NCI-H2029 treated with DMSO at 0.1 percent for 48 hours (cell line): ENCODE data around the gene KAZALD1.

Source experiments
- DNase-seq: peaks from one replicate; lab custom pipeline; 2025; lab: John Stamatoyannopoulos, UW

KAZALD1 gene

GRCh38 chr10:101061624-101062231 is at the start of gene KAZALD1:
Gene KAZALD1, plus strand, starts transcription at chr10:101061989. Its CDS starts 604 bp downstream, at chr10:101062593.
- peak; percentile 41 for DNase-seq

- DNase-seq = no peak
These were observed 49.0 kb upstream of the KAZALD1 start for GRCh38 chr10:101012525-101013364.

- DNase-seq = no peak
These were observed 48.4 kb upstream of the KAZALD1 start for GRCh38 chr10:101013365-101013825.

DNA sequence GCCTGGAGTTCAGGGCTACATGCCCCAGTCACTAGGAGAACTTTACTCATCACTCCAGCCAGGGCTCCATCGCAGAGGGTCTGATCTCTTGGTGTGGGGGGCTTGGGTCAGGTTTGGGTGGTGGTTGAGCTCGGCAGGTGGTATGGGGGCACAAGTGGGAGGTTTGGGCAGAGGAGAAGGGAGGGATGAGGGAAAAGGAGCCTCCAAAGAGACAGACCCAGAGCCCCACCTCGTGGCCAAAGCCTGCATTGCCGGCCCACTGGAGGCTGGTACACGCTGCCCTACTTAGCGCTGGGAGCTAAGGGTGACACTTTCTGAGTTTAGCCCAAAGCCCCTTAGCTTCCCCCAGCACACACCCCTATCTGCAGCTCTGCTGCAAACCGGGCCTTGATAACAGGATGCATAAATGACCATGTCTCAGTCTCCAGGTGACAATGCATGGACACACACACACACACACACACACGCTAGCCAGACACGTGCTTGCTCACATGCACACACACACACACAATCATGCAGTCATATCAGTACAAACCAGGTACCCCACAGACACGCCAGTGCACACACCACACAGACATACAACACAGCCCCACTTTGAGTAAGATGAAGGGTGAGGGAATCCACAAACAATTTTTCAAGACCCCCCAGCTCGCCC is 47.4 kb upstream of the KAZALD1 start:
- no peak for DNase-seq

- no peak for DNase-seq
These were observed 46.7 kb upstream of the KAZALD1 start for GRCh38 chr10:101014966-101015581.

- DNase-seq = no peak
These were observed 46.2 kb upstream of the KAZALD1 start for GRCh38 chr10:101015582-101015973.

- no peak for DNase-seq
These were observed 45.0 kb upstream of the KAZALD1 start for GRCh38 chr10:101016814-101017213.

- DNase-seq = no peak
These were observed 43.6 kb upstream of the KAZALD1 start for GRCh38 chr10:101018118-101018599.

DNA sequence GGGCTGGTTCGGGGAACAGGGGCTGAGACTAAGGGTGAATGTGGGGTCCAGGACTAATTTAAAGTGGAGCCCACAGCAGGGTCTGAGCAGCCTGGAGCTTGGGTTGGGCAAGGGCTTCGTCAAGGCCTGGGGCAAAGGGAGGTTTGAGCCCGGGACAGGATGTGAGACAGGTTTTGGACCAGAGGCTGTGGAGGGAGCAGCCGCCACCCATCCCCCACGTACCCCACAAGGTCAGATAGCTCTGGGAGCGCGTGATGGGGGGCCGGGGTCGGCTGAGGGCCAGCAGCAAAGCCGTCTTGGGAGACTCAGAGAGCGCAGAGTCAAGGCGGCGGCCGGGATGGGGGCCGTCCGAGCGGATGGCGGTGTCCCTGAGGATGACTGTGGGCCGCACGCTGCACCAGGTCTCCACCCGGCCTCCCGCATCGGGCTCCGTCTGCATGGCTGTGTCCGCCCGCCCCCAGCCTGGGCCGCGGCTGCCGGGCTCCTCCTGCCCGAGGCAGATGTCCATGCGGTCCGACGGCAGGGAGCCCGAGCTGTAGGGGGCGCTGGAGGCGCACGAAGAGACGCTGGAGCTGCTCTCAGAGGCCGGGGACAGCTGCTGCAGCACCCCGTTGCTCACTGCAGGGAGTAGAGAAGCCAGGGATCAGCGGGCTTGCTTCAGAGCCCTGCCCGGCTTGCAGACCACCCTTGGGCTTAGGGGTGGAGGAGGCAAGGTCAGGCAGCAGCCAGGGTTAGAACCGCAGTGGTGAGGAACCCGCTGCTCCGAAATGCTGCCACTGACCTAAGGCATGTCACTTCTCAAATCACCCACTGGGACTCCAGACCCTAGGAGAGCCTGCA is 43.0 kb upstream of the KAZALD1 start:
- DNase-seq = no peak

GRCh38 chr10:101019440-101019703 is 42.4 kb upstream of the KAZALD1 start:
- no peak for DNase-seq

DNA sequence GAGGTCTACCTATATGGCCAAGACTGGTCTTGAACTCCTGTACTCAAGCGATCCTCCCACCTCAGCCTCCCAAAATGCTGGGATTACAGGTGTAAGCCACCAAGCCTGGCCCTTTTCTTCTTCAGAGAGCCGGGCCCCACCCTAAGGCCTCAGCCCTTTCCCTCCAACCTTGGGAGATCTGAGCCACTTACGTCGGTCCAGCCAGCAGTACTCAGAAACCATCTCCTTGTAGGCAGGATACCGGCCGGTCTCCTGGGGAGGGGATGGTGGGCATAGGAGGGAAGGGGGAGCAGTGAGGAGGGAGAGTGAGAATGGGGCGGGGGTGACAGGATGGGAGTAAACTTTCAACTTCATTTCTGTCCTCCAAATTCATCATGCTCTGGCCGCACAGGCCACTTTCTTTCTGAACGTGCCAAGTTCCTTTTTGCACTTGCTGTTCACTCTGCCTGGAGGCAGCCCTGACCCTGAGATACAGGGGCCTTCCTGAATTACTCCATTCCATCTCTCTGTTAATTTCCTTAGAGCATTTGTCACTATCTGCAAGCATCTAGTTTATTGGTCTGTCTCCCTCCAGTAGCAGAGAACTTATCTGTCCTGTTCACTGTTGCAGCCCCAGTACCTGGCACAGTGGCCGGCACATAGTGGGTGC is 41.2 kb upstream of the KAZALD1 start:
- DNase-seq = no peak

DNA sequence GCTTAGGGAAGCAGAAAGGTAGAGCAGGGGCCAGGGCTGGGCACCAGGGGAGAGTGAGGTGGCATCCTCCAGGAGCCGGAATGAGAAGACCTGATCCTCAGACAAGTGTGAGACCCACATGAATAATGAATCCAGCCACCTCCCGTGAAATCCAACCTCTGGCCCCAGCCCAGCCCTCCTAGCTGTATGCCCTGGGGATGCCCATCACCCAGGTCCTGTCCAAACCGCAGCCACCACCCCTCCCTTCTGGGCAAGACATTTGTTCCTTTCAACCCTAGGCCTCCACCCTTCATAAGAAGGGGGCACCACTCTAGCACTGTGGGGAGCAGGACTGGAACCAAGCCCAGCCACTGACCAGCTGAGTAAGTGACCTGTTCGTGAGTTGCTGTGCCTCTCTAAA is 40.5 kb upstream of the KAZALD1 start:
- no peak for DNase-seq

- DNase-seq = no peak
These were observed 40.0 kb upstream of the KAZALD1 start for GRCh38 chr10:101021692-101022251.

GRCh38 chr10:101022967-101023705 is 38.7 kb upstream of the KAZALD1 start:
- no peak for DNase-seq

DNA sequence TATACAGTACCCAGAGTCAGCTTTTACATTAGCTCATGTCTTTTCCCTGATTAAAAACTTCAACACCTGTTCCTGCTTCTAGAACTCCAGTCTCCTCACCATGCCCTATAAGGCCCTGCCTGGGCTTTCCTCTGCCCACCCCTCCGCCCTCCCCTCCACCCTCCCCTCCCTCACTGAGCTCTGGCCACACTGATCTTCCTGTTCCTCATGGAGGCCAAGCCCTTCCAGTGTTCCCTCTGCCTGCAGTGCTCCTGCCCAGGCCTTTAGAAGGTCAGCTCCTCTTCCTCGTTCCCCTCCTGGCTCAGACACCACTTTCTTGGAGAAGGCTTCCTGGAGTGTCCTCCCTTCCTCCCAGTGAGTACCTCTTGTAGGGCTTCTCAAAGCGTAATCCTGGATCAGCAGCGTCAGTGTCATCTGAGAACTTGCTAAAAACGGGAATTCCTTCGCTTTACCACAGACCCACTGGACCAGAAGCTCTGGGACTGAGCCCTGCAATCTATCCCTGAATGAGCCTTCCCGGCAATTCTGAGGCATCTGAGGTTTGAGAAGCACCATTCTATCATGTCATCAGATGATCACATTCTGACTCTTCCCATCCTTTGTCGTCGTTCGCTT is 34.6 kb upstream of the KAZALD1 start:
- no peak for DNase-seq

DNA sequence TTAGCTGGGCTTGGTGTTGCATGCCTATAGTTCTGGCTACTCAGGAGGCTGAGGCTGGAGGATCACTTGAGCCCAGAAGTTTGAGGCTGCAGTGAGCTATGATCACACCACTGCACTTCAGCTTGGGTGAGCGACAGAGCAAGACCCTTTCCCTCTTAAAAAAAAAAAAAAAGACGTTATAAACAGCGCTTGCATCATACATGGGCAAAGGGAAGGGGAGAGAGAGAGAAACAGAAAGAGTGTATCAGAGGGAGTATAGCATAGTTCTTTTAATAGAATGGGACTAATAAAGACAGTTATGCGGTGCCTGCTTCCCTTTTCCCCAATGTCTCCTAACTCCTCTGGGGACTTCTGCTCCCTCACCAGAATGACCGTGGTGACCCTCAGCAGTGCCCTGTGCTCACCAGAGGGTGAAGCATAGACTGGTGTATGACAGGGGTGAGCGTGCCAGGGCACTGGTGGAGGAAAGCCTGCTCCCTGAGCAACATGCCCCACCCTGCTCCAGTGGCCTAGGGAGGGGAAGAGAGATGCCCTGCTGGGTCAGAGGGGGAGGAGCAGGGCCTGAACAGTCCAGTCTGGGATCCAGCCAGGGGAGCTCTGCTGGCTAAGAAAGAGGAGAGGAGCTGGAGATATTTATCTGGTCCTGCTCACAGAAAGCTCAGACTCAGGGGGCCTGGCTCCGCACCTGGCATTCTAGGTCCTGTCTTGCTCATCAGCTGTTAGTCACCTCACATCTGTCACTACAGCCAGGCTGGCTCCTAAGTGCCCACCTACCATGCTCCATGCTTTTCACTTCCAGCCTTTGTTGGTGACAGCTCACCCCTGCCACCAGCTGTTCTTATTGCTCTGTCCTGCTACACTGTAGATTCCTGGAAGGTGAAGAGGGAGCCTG is 33.1 kb upstream of the KAZALD1 start:
- DNase-seq = no peak

DNA sequence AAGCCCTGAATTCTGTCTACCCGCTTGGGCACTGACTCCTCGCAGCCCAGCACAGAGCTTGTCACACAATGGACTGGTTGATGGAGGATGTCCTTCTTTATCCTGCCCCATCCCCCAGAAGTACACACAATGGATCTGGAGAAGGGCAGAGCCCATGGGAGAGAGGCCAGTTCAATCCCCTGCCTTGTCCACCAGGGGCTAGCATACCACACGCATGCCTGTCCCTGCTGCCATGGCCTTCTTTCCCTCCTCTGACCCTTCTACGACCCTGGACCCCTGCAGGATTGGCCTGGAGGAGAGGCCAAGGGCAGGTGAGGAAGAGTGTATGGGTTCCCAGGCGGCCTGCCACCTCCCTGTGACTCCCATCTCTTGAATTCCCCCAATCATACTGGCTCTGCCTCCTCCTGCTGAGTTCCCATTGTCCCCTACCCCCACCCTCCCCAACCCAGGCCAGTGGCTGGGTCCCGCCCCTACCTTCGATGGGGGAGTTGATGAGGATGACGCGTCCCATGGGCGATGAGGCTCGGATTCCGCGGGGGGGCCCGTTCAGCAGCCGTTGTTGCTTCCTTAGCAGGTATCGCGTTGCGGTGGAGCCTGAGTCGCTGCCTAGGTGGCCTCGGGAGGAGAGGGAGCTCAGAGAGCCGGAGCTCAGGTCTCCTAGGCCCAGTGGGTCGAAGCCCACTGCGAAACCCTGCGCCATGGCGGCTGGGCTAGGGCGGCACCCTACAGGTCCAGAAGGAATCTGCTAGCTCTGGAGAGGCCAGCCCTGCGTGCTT is 32.1 kb upstream of the KAZALD1 start:
- no peak for DNase-seq
